ENCODE data around the gene CAMTA2. TPM values are rescaled to one million over a fixed set of nuclear protein-coding genes. Genes with fewer than 3 reads are reported as not detected.

Gene CAMTA2
- total and polyA plus RNA-seq, 9 of the 15 experiments (the other 6 are each of a cell fraction or from before 2014, with no cell fraction given), result 0.24 to 25.1 (median 6.3) TPM

- no peak for TF ChIP-seq TAF15 (IDR thresholded peaks at IDR 0.05; ENCODE audit: low read depth, low read length)
- TF ChIP-seq MCM3 (IDR thresholded peaks at IDR 0.05), result no peak
- TF ChIP-seq RAD51 (IDR thresholded peaks at IDR 0.05; ENCODE audit: borderline replicate concordance, low read depth), result no peak
- TF ChIP-seq CTCF (IDR thresholded peaks at IDR 0.05 in 2 of 3, conservative IDR thresholded peaks at IDR 0.05 in 1 of 3; ENCODE audit: insufficient read depth in 2 of 3, low read depth in 1 of 3, low read length in 3 of 3), result peak; percentile 54 to 64 (median 60); a peak in 5 of 6 replicates
- no peak for TF ChIP-seq MYNN (IDR thresholded peaks at IDR 0.05)
- no peak for TF ChIP-seq MYNN (CRISPR knock-in tag; IDR thresholded peaks at IDR 0.05)
- peak; percentile 57; the same call in 1 of the 2 replicates for TF ChIP-seq CEBPB (tag; IDR thresholded peaks at IDR 0.05)
- no peak for TF ChIP-seq FOXP1 (CRISPR knock-in tag; IDR thresholded peaks at IDR 0.05)
- TF ChIP-seq ZNF280A (IDR thresholded peaks at IDR 0.05; ENCODE audit: low read depth, partially characterized antibody), result no peak
- TF ChIP-seq SAFB2 (IDR thresholded peaks at IDR 0.05; ENCODE audit: borderline replicate concordance, low read depth, low read length, severe bottlenecking), result no peak
- TF ChIP-seq ZSCAN29 (IDR thresholded peaks at IDR 0.05), result no peak
- peak; percentile 36; the same call in 1 of the 2 replicates for TF ChIP-seq VEZF1 (CRISPR knock-in tag; IDR thresholded peaks at IDR 0.05)
- TF ChIP-seq HNRNPK (IDR thresholded peaks at IDR 0.05; ENCODE audit: low read depth, low read length, poor library complexity, severe bottlenecking), result peak; percentile 86
- TF ChIP-seq, protein P1, sequence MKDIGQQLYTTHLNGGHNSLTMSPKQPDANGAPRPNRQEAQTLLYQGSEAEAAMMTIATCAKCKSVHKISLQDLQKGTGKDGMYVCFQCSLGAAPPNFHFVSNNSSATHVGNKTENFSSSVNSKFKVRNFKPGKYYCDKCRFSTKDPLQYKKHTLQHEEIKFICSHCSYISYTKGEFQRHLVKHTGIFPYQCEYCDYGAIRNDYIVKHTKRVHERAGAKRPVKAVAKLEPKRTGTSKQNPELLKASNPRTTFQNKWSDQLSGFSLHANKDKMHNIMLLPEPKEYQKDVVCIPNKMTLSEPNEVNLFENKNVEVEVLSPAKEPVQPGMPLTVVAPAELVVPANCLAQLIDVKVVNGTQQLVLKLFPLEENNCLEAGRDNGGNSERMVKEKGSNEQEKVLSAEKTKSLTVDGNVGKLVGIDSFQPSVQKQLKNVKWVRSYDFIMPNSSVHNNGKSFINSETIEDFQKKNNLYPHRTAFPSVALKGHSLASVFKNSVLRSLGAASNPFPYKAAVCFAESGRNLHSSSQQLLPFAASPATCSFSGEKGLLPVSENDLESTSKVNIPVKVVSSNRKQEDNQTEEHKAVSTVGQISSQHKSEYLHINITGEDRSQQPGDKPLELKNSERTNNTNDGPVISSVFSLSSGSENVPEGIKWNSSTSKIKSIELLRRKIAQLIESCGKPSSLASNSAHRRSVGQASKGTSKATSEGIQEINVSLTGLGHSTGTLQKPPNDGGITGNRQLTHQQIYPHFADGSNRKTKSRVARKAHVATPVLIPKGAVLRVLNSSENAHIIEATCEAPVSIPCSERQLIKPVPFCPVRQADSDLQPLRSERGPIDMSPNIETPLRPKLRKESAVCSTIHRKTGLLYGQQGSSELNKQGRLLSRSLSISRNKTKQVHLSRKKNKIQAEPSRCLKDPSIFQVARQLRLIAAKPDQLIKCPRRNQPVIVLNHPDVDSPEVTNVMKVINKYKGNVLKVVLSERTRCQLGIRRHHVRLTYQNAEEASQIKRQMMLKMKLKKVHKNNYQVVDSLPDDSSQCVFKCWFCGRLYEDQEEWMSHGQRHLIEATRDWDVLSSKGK (CRISPR knock-in tag; IDR thresholded peaks at IDR 0.05), result no peak
- peak; percentile 60 for TF ChIP-seq SMC3 (conservative IDR thresholded peaks at IDR 0.05; ENCODE audit: insufficient read depth, low read depth, low read length)
- TF ChIP-seq, protein P2, sequence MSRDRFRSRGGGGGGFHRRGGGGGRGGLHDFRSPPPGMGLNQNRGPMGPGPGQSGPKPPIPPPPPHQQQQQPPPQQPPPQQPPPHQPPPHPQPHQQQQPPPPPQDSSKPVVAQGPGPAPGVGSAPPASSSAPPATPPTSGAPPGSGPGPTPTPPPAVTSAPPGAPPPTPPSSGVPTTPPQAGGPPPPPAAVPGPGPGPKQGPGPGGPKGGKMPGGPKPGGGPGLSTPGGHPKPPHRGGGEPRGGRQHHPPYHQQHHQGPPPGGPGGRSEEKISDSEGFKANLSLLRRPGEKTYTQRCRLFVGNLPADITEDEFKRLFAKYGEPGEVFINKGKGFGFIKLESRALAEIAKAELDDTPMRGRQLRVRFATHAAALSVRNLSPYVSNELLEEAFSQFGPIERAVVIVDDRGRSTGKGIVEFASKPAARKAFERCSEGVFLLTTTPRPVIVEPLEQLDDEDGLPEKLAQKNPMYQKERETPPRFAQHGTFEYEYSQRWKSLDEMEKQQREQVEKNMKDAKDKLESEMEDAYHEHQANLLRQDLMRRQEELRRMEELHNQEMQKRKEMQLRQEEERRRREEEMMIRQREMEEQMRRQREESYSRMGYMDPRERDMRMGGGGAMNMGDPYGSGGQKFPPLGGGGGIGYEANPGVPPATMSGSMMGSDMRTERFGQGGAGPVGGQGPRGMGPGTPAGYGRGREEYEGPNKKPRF (IDR thresholded peaks at IDR 0.05; ENCODE audit: low read depth, low read length), result no peak
Measured at GRCh38 chr17:4980644-4981216, 6.7 kb downstream of the CAMTA2 start (continued).
